PFSK-1 (cell line): ENCODE data around the gene ARRDC1.

Source experiments
- POLR2AphosphoS5 ChIP-seq: IDR thresholded peaks from 2 replicates; pipeline ENCODE4 v1.6.1; 2012; ENCODE audit warnings: low read depth, mild to moderate bottlenecking, control low read depth, low read length, moderate library complexity
- SIN3A ChIP-seq: IDR thresholded peaks from 2 replicates; pipeline ENCODE4 v1.6.1; 2012; ENCODE audit warnings: mild to moderate bottlenecking, low read length, moderate library complexity, borderline replicate concordance; ENCODE audit not compliant: insufficient read depth
- TAF1 ChIP-seq: IDR thresholded peaks from 2 replicates; pipeline ENCODE4 v1.6.1; 2012; ENCODE audit warnings: low read length, control low read depth, borderline replicate concordance; ENCODE audit not compliant: insufficient read depth
- TF ChIP-seq, protein P1 (sequence below), 2 experiments: IDR thresholded peaks; 2 replicates each; pipeline versions ENCODE4 v1.6.1 to v1.8.0; 2011 to 2012; ENCODE audit warnings: low read depth in 2 of 2, low read length in 2 of 2, control low read depth in 1 of 2, inconsistent platforms in 1 of 2, mild to moderate bottlenecking in 1 of 2, moderate library complexity in 1 of 2; ENCODE audit not compliant: insufficient read depth in 1 of 2

- TF ChIP-seq TAF1 (no peak), SIN3A (no peak), POLR2AphosphoS5 (no peak)
- TF ChIP-seq, protein P1, sequence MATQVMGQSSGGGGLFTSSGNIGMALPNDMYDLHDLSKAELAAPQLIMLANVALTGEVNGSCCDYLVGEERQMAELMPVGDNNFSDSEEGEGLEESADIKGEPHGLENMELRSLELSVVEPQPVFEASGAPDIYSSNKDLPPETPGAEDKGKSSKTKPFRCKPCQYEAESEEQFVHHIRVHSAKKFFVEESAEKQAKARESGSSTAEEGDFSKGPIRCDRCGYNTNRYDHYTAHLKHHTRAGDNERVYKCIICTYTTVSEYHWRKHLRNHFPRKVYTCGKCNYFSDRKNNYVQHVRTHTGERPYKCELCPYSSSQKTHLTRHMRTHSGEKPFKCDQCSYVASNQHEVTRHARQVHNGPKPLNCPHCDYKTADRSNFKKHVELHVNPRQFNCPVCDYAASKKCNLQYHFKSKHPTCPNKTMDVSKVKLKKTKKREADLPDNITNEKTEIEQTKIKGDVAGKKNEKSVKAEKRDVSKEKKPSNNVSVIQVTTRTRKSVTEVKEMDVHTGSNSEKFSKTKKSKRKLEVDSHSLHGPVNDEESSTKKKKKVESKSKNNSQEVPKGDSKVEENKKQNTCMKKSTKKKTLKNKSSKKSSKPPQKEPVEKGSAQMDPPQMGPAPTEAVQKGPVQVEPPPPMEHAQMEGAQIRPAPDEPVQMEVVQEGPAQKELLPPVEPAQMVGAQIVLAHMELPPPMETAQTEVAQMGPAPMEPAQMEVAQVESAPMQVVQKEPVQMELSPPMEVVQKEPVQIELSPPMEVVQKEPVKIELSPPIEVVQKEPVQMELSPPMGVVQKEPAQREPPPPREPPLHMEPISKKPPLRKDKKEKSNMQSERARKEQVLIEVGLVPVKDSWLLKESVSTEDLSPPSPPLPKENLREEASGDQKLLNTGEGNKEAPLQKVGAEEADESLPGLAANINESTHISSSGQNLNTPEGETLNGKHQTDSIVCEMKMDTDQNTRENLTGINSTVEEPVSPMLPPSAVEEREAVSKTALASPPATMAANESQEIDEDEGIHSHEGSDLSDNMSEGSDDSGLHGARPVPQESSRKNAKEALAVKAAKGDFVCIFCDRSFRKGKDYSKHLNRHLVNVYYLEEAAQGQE (IDR thresholded peaks at IDR 0.05; ENCODE audit: insufficient read depth in 1 of 2, low read depth in 2 of 2, low read length in 2 of 2): no peak
Measured at GRCh38 chr9:137660144-137660543, 54.7 kb downstream of the ARRDC1 start.
